Stimulated activated CD4-positive, alpha-beta T cell treated with anti-CD3 and anti-CD28 coated beads, TNF-alpha, amount 100 ng/mL, for 4 hours (primary cell): Measurements from ENCODE around the gene MAIP1.

ENCODE experiments used
- DNase-seq, 3 experiments: peaks; one replicate each; pipeline ENCODE4 v3.0.0-alpha.2; 2020; ENCODE audit warnings: low read depth in 3 of 3

The MAIP1 gene

DNA sequence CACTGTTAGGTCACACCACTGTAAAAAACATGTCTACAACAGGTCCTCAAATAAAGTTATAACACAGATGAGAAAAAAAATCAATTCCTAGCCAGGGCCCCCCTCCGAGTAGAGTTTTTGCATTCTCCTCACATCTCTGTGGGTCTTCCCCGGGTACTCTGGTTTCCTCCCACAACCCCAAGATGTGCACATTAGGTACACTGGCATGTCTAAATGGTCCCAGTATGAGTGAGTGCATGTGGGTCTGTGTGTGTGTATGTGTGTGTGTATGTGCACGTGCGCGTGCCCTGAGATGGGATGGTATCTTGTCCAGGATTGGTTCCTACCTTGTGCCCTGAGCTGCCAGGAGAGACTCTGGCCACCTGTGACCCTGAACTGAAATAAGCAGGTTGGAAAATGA is 5.0 kb upstream of the MAIP1 start:
- no peak for DNase-seq

- DNase-seq, result no peak
Measured at GRCh38 chr2:199951023-199951422, 4.4 kb upstream of the MAIP1 start.

DNA sequence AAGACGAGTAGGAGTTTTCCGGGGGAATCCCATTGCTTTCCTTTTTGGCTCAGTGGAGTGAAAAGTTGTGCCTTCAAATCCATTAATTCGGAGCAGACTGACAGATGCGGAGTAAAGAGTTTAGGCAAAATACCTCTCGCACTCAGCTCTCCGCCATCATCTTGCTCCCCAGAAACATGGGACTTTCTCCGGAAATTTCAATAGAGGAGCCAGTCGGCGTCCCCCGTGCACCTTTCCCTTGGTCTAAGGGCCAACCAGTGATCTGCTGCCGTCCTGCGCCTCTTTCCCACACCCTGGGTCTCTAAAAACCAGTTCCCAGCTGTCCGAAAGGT is 409 bp upstream of the MAIP1 start:
- DNase-seq, result no peak

GRCh38 chr2:199956062-199956380 is 639 bp downstream of the MAIP1 start:
- DNase-seq, result no peak

- no peak for DNase-seq
Measured at GRCh38 chr2:199958014-199958413, 2.6 kb downstream of the MAIP1 start.

GRCh38 chr2:199962203-199962602 is 6.8 kb downstream of the MAIP1 start:
- DNase-seq, result no peak

- no peak for DNase-seq
Measured at GRCh38 chr2:199966405-199966804, 11.0 kb downstream of the MAIP1 start.

- no peak for DNase-seq
Measured at GRCh38 chr2:199966976-199967375, 11.6 kb downstream of the MAIP1 start.

DNA sequence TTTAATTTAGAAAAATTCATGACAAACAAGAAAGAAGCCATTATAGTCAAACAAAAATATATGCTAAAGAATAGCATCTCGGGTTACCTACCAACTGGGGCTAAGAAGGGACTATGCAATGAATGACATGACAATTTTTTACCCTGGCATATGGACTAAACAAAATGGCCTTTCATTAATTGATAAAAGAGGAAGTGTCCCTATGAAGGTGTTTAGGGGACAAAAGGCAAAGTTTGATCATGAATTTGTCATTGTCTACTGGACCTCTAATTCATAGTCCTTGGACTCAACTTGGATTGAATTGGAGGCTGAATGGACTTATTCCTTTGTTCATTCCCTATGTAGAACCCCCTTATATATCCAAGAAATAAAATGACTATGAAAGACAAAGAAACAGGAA is 12.7 kb downstream of the MAIP1 start:
- DNase-seq, result no peak

- no peak for DNase-seq
Measured at GRCh38 chr2:199972088-199972626, 16.8 kb downstream of the MAIP1 start.

DNA sequence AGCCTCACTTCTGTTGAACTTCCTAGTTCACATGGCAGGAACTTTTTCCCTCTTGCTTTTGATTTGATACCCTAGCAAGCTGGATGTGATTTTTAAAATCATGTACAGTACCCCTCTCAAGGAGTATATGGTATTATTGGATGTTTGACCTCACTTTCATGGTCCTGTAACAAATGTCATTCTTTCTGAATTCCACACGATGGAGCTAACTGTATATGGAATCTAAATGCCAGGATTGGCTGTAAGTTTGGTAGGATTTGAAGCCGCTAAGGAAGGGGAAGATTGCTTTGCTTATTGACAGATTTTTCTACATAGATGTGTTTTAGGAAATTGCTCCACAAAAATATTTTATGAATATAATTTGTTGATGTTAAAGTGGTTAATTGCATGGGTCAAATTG is 18.3 kb downstream of the MAIP1 start:
- DNase-seq, result no peak

GRCh38 chr2:199975273-199975895 is 20.0 kb downstream of the MAIP1 start:
- no peak for DNase-seq

DNA sequence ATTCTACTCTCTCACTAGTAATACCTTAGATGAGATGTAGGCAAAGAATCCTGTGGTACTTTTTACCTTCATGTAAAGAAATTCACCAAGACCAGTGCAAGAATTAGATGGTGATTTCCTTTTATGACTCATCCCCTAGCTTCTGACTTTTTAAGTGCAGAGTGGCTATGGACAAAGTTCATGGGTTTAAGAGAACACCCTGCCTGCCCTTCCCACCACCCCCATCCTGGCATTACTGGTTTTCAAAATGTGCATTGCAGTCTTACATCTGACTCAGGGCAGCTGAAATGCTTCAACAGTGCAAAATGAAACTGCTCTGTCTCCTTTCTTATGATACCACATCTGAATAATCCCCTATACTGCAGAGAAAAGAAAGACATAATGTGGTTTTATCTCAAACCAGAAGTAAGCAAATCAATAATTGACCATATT is 22.6 kb downstream of the MAIP1 start:
- no peak for DNase-seq

DNA sequence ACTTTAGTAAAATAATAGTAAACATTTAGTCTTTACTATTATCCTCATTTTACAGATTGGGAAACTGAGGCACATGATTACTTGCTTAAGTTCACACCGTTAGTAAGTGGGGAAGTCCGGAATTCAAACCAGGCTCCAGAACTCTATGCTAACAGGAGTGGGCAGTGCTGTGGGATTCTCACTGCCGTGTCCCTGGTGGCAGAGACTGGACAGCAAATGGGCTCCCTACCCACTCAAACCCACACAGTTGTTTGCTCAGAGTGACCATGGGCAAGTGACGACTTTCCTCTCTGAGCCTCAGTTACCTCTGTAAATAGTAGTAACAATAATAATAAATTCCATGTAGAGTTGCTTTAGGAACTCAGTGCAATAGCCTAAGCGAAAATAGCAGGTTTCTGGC is 24.0 kb downstream of the MAIP1 start:
- no peak for DNase-seq

GRCh38 chr2:199979832-199980628 is 24.6 kb downstream of the MAIP1 start:
- peak; percentile 68 to 75 (median 71) for DNase-seq

- no peak for DNase-seq
Measured at GRCh38 chr2:199982126-199982843, 26.9 kb downstream of the MAIP1 start.

DNA sequence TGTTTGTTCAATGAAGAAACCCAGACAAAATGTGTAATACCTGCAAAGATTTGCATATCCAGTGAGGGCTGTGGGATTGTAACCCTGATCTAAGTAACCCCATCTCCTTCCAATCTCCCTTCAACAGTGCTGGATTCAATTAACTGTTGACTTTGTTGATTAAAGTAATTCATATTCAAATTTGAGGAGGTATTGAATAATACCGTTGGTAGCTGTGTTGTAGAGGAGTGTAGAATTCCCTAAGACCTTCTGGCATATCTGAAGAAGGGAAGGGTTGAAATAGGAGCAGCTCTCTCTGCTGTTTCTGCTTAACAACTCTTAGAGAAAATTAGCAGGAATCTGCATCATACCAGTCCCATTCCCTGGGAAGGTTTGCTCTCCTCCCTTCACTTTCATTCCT is 28.2 kb downstream of the MAIP1 start:
- no peak for DNase-seq

- DNase-seq, result no peak
Measured at GRCh38 chr2:199984159-199984558, 28.8 kb downstream of the MAIP1 start.

GRCh38 chr2:199984755-199985154 is 29.4 kb downstream of the MAIP1 start:
- DNase-seq, result no peak

GRCh38 chr2:199985625-199986207 is 30.3 kb downstream of the MAIP1 start:
- peak in 2 of 3 experiments; percentile 10 to 12 for DNase-seq

- no peak for DNase-seq
Measured at GRCh38 chr2:199987586-199987985, 32.2 kb downstream of the MAIP1 start.

DNA sequence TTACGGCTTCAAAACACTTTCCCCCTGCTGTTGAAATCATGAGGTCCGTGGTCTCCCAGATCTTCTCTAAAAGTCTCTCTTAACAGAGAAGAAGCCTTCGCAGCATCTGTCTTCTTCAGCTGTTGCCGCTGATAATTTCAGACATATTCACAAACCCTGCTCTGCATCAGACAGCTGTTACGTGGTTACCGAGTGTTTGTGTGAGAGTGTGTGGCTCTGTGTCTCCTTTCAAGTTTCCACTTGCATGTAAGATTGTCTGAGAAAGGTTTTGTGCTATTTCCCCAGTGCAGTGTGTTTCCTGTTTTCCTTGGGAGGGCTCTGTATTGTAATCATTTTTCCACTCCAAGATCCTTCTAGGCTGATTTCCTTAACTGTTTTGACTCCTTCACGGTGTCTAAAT is 32.8 kb downstream of the MAIP1 start:
- no peak for DNase-seq
